Neuronal stem cell (in vitro differentiated cells): ENCODE results near the gene TSPAN8.
"Not testable (repeated sequence)": the region's sequence is repeated elsewhere in the genome, so short reads cannot be mapped to it uniquely, and the experiment has no call there.

ENCODE experiments used
- DNase-seq: peaks from one replicate; pipeline ENCODE4 v3.0.0-alpha.2; 2013; ENCODE audit warnings: low spot score
- H2AFZ ChIP-seq: one replicate; pipeline ENCODE4 v1.6.1; 2013; ENCODE audit warnings: mild to moderate bottlenecking, low read length, inconsistent platforms
- H2AK5ac ChIP-seq: 2 replicates; pipeline ENCODE4 v1.6.1; 2013; ENCODE audit warnings: low read depth, mild to moderate bottlenecking, inconsistent platforms, low read length, moderate library complexity, mixed read lengths
- H2BK120ac ChIP-seq: 2 replicates; pipeline ENCODE4 v1.6.1; 2013; ENCODE audit warnings: low read depth, mild to moderate bottlenecking, inconsistent platforms, low read length, moderate library complexity, mixed read lengths
- H2BK12ac ChIP-seq: one replicate; pipeline ENCODE4 v1.6.1; 2013; ENCODE audit warnings: low read length, inconsistent platforms
- H2BK15ac ChIP-seq: 2 replicates; pipeline ENCODE4 v1.6.1; 2013; ENCODE audit warnings: mild to moderate bottlenecking, low read length, inconsistent platforms, mixed read lengths
- H2BK5ac ChIP-seq: one replicate; pipeline ENCODE4 v1.6.1; 2013; ENCODE audit warnings: inconsistent platforms, mild to moderate bottlenecking, low read length, moderate library complexity
- H3K14ac ChIP-seq: one replicate; pipeline ENCODE4 v1.6.1; 2013; ENCODE audit warnings: low read length, inconsistent platforms
- H3K18ac ChIP-seq: 2 replicates; pipeline ENCODE4 v1.6.1; 2013; ENCODE audit warnings: low read length, inconsistent platforms
- H3K23ac ChIP-seq: 2 replicates; pipeline ENCODE4 v1.6.1; 2013; ENCODE audit warnings: low read depth, mild to moderate bottlenecking, mixed read lengths, low read length, inconsistent platforms; ENCODE audit not compliant: poor library complexity
- H3K27ac ChIP-seq: replicated peaks from 3 replicates; pipeline ENCODE4 v1.5.1; 2013; ENCODE audit warnings: low read length, inconsistent platforms
- H3K27me3 ChIP-seq, 3 experiments: 2 replicates each; pipeline ENCODE4 v1.6.1; 2013; ENCODE audit warnings: low read length in 3 of 3, mild to moderate bottlenecking in 2 of 3, inconsistent platforms in 1 of 3, low read depth in 1 of 3, mixed read lengths in 1 of 3, moderate library complexity in 1 of 3; ENCODE audit not compliant: control insufficient read depth in 3 of 3, insufficient read depth in 3 of 3
- H3K36me3 ChIP-seq, 2 donors: replicated peaks in 1 of 2; 2 replicates each; pipeline ENCODE4 v1.6.1; 2013; ENCODE audit warnings: low read length in 2 of 2; ENCODE audit not compliant: control insufficient read depth in 2 of 2, insufficient read depth in 2 of 2
- H3K4ac ChIP-seq: 2 replicates; pipeline ENCODE4 v1.6.1; 2013; ENCODE audit warnings: inconsistent platforms, mild to moderate bottlenecking, low read length, moderate library complexity
- H3K4me1 ChIP-seq, 2 donors: 1 replicate in 1 of 2; 2 replicates in 1 of 2; pipeline ENCODE4 v1.6.1; 2013; ENCODE audit warnings: low read length in 2 of 2, low read depth in 1 of 2; ENCODE audit not compliant: control insufficient read depth in 2 of 2, insufficient read depth in 1 of 2
- H3K4me2 ChIP-seq: one replicate; pipeline ENCODE4 v1.6.1; 2013; ENCODE audit warnings: mild to moderate bottlenecking, low read length, inconsistent platforms; ENCODE audit not compliant: insufficient read depth, poor library complexity, severe bottlenecking
- H3K4me3 ChIP-seq, 2 donors: 2 replicates each; pipeline ENCODE4 v1.5.1; 2013; ENCODE audit warnings: low read length in 2 of 2, mild to moderate bottlenecking in 2 of 2, inconsistent platforms in 1 of 2, moderate library complexity in 1 of 2
- H3K79me1 ChIP-seq: one replicate; pipeline ENCODE4 v1.6.1; 2013; ENCODE audit warnings: low read depth, mild to moderate bottlenecking, inconsistent platforms, low read length, moderate library complexity
- H3K9ac ChIP-seq: one replicate; pipeline ENCODE4 v1.6.1; 2013; ENCODE audit warnings: mild to moderate bottlenecking, low read depth, low read length, inconsistent platforms; ENCODE audit not compliant: poor library complexity
- H3K9me3 ChIP-seq, 2 donors: replicated peaks in 1 of 2; 2 replicates each; pipeline versions ENCODE3 to v1.6.1; 2013; ENCODE audit warnings: low read length in 2 of 2, mild to moderate bottlenecking in 2 of 2, inconsistent platforms in 1 of 2, low read depth in 1 of 2, mixed read lengths in 1 of 2, moderate library complexity in 1 of 2; ENCODE audit not compliant: control insufficient read depth in 2 of 2, insufficient read depth in 1 of 2
- H4K8ac ChIP-seq: one replicate; pipeline ENCODE4 v1.6.1; 2013; ENCODE audit warnings: low read depth, mild to moderate bottlenecking, inconsistent platforms, low read length, moderate library complexity
- H4K91ac ChIP-seq: one replicate; pipeline ENCODE4 v1.6.1; 2013; ENCODE audit warnings: low read length, low read depth, mild to moderate bottlenecking, inconsistent platforms; ENCODE audit not compliant: poor library complexity
- WGBS, 2 donors: extraction: QIAGEN DNeasy Blood & Tissue Kit; methylation state at CpG; one replicate each; pipeline ENCODE4 v1.1.7; 2013; ENCODE audit warnings: missing lambda C conversion rate in 2 of 2, mixed read lengths in 1 of 2; ENCODE audit not compliant: insufficient read length in 2 of 2, insufficient replicate concordance in 1 of 2; ENCODE audit errors: extremely low coverage in 2 of 2; 5-methylcytosine and 5-hydroxymethylcytosine counted together

TSPAN8 gene

GRCh38 chr12:71165780-71166179 is 8.0 kb upstream of the TSPAN8 start:
- H2BK5ac ChIP-seq, H3K18ac ChIP-seq, H2BK120ac ChIP-seq, H3K4me3 ChIP-seq, H3K36me3 ChIP-seq, H3K9me3 ChIP-seq, H2AK5ac ChIP-seq, H4K8ac ChIP-seq, H3K4me2 ChIP-seq, H2BK12ac ChIP-seq, H2BK15ac ChIP-seq, H3K23ac ChIP-seq, DNase-seq, H4K91ac ChIP-seq, H3K9ac ChIP-seq, H3K4ac ChIP-seq, H3K4me1 ChIP-seq, H3K79me1 ChIP-seq, H3K27me3 ChIP-seq, H2AFZ ChIP-seq, H3K27ac ChIP-seq, H3K14ac ChIP-seq: not testable (repeated sequence)
- no CpG with 5 or more reads among the region's 5 CpGs for WGBS, 2 donors

DNA sequence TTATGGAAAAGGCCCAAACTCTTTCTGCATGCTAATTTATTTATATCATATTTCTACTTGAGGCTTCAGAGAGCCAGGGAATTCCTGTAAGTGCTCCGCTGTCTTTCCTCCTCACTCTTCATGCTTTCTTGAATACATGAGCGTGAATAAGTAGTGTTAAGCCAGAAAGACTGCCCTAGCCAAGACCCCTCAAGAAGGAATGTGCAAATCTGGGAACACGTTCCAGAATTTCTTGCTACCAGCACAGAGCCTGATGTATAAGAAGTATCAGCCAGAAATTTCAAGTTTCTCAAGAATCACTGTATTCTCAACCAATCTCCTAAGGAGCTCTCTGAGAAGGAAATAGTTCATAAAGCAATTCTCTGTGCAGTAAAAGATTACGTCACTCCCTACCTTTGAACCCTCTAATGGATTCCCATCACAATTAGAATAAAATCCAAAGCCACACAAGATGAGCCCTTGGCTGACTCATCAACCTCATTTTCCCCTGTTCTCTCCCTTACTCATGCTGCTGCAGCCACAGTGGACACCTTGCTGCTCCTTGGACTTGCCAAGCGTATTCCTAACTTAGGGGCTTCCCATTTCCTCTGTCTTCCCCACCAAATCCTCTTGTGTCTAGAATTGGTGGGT is 6.9 kb upstream of the TSPAN8 start:
- Histone ChIP-seq H2BK15ac (no peak overlapping the region), H3K36me3 (no peaks in the 10 kb centered on the region), H2BK12ac (no peak overlapping the region), H3K9ac (no peak overlapping the region), H2AK5ac (no peak overlapping the region), H2BK5ac (no peak overlapping the region), H3K4me3 (no peak overlapping the region), H3K9me3 (no peaks in the 10 kb centered on the region), H3K23ac (no peak overlapping the region), H4K8ac (no peak overlapping the region), H3K18ac (no peak overlapping the region), H3K4me2 (no peak overlapping the region), H3K4ac (no peak overlapping the region), H4K91ac (no peak overlapping the region), H3K79me1 (no peaks in the 10 kb centered on the region), H3K27ac (no peak overlapping the region), H2AFZ (no peak overlapping the region), H3K27me3 (no peaks in the 10 kb centered on the region), H3K14ac (no peak overlapping the region), H2BK120ac (no peak overlapping the region), H3K4me1 (no peaks in the 10 kb centered on the region)
- WGBS, 2 donors: no CpG with 5 or more reads among the region's 5 CpGs
- no peak for DNase-seq

DNA sequence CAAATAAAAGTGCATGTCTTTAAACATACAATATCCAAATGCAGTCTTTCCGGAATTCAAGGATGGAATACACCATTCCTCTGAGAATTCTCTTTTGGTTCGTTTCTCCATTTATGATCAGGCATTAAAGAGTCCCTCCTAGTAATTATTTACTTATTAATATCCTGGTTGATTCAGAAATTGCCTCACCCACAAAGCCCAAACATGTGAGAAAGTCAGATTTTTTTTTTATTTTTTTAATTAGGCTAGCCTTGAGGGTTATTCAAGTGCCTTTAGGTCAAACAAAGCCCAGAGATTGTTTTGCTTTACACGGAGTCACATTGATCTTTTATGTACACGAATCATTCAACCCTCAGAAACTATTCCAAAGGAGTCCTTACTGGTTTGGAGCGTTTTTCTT is 6.4 kb upstream of the TSPAN8 start:
- no peak overlapping the region for H2BK15ac ChIP-seq
- no peaks in the 10 kb centered on the region for H3K4me1 ChIP-seq
- no CpG with 5 or more reads among the region's 5 CpGs for WGBS, 2 donors
- no peak overlapping the region for H3K14ac ChIP-seq
- no peaks in the 10 kb centered on the region for H3K27me3 ChIP-seq
- H4K91ac ChIP-seq: no peak overlapping the region
- H3K4me2 ChIP-seq: no peak overlapping the region
- H3K9me3 ChIP-seq: no peaks in the 10 kb centered on the region
- H2BK5ac ChIP-seq: no peak overlapping the region
- no peak overlapping the region for H3K18ac ChIP-seq
- no peak overlapping the region for H2BK120ac ChIP-seq
- no peak for DNase-seq
- no peak overlapping the region for H2AK5ac ChIP-seq
- no peak overlapping the region for H3K4me3 ChIP-seq
- no peak overlapping the region for H3K27ac ChIP-seq
- H3K23ac ChIP-seq: no peak overlapping the region
- no peak overlapping the region for H3K9ac ChIP-seq
- H2BK12ac ChIP-seq: no peak overlapping the region
- no peak overlapping the region for H2AFZ ChIP-seq
- H3K36me3 ChIP-seq: no peaks in the 10 kb centered on the region
- no peak overlapping the region for H4K8ac ChIP-seq
- H3K4ac ChIP-seq: no peak overlapping the region
- H3K79me1 ChIP-seq: no peaks in the 10 kb centered on the region

DNA sequence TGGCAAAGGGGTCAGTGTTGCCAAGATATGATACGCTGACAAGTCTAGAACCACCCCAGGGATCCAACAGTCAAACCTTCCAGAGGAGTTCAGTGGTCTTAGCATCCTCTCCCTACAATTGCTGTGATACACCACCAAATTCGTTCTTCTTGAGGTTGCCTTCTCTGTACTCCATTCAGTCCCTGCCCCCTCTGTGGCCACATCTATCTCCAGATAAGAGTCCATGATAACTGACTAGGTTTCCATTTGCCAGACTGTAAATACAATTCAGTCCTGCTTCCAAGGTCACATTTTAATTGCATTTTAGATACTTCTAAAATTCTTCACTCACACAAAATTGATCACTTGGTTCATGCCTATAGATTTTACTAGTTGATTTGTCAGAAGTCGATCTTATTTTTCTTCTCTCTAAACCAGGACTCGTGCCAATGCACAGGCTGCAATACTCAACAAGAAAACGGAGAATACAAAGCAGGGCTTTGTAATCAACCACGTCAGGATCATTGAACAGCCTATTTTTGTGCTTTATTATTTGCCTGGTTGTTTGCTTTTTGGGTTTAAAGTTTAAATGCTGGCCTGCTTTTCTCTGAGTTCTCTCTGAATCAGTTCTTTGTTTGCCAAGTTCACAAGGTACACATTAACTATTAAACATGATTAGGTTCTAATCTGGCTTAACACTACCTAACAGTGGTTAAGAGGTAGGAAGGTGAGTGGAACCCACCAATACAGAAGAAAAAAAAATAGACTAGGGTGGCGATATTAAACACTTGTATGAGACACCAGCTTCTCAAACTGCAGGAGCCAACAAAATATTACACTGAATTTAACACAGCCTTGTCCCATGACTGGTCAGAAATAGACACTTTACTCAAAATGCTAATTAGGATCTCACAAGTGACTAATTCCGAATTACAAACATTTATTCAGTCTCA is 5.3 kb upstream of the TSPAN8 start:
- Histone ChIP-seq H2AFZ (no peak overlapping the region), H4K91ac (no peak overlapping the region), H4K8ac (no peak overlapping the region), H2BK12ac (no peak overlapping the region), H3K14ac (no peak overlapping the region), H3K79me1 (no peaks in the 10 kb centered on the region), H3K4me2 (no peak overlapping the region), H2BK15ac (no peak overlapping the region), H3K18ac (no peak overlapping the region), H2BK5ac (no peak overlapping the region), H3K4ac (no peak overlapping the region), H3K36me3 (no peaks in the 10 kb centered on the region), H3K27ac (no peak overlapping the region), H3K4me3 (no peak overlapping the region), H3K27me3 (no peaks in the 10 kb centered on the region), H2AK5ac (no peak overlapping the region), H3K9me3 (no peaks in the 10 kb centered on the region), H3K4me1 (no peaks in the 10 kb centered on the region), H3K9ac (no peak overlapping the region), H3K23ac (no peak overlapping the region), H2BK120ac (no peak overlapping the region)
- WGBS, 2 donors: no CpG with 5 or more reads among the region's 8 CpGs
- no peak for DNase-seq
